GM10847 (cell line): ENCODE results near the gene KDM6B.

Source experiments
- POLR2A ChIP-seq: IDR thresholded peaks from 2 replicates; pipeline ENCODE4 v1.6.1; 2011; ENCODE audit not compliant: insufficient read length; ENCODE audit errors: extremely low read depth

The KDM6B gene

GRCh38 chr17:7835814-7836595 is 2.0 kb downstream of the KDM6B start:
- peak; percentile 10 for TF ChIP-seq POLR2A

- TF ChIP-seq POLR2A = no peak
Measured at GRCh38 chr17:7836596-7837407, 2.8 kb downstream of the KDM6B start.

GRCh38 chr17:7837408-7838088 is 3.5 kb downstream of the KDM6B start:
- no peak for TF ChIP-seq POLR2A

- no peak for TF ChIP-seq POLR2A
Measured at GRCh38 chr17:7838090-7839075, 4.4 kb downstream of the KDM6B start.

- no peak for TF ChIP-seq POLR2A
Measured at GRCh38 chr17:7839190-7839875, 5.3 kb downstream of the KDM6B start.

- no peak for TF ChIP-seq POLR2A
Measured at GRCh38 chr17:7839876-7840261, 5.9 kb downstream of the KDM6B start.

- no peak for TF ChIP-seq POLR2A
Measured at GRCh38 chr17:7840441-7840840, 6.4 kb downstream of the KDM6B start.

GRCh38 chr17:7840875-7841274 is 6.9 kb downstream of the KDM6B start:
- TF ChIP-seq POLR2A = no peak

- no peak for TF ChIP-seq POLR2A
Measured at GRCh38 chr17:7841396-7841914, 7.4 kb downstream of the KDM6B start.

GRCh38 chr17:7841915-7842379 is 7.9 kb downstream of the KDM6B start:
- peak; percentile 5 for TF ChIP-seq POLR2A

- TF ChIP-seq POLR2A = no peak
Measured at GRCh38 chr17:7842380-7843256, 8.6 kb downstream of the KDM6B start.

GRCh38 chr17:7843257-7843535 is 9.2 kb downstream of the KDM6B start:
- no peak for TF ChIP-seq POLR2A
